ENCODE data around the gene KCNC4.

The KCNC4 gene

DNA sequence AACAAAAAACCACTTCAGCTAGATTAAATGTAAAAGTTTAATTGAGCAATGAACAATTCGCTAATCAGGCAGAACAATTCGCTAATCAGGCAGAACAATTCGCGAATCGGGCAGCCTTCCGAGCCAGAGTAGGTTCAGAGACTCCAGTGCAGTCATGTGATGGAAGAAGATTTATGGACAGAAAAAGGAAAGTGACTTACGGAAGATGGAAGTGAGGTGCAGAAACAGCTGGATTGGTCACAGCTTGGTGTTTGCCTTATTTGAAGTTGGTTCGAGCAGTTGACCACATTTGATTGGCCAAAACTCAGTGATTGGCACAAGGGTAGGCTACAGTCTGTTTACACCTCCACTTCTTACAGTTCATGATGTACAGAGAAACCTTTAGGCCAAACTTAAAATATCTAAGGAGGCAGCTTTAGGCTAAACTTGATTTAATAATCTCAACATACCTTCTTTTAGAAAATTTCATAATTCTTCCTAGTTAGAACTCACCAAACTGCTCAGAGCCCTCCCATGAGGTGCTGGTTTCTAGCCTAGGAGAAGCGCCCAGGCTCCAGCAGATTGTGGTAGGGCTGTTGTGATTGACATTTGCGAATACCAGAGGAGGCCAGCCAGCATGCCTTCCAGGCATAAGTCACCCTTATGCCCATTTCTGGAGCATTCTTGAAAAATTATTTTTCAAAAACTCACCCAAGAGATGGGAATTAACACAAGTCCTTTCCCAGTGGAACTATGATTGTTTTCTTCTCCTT lies 22.8 kb upstream of the KCNC4 start:
- no peak for TF ChIP-seq CTCF (IDR thresholded peaks at IDR 0.05; ENCODE audit: low read depth, low read length)
- DNase-seq (ENCODE audit: low read depth in 2 of 2), result peak; percentile 22 to 47
- no peak overlapping the region for H3K4me3 ChIP-seq (replicated peaks in 1 of 2; ENCODE audit: low read depth in 2 of 2, low read length in 2 of 2)

- no peak for TF ChIP-seq CTCF (IDR thresholded peaks at IDR 0.05; ENCODE audit: low read depth, low read length)
- DNase-seq (ENCODE audit: low read depth in 2 of 2), result peak in 1 of 2 donors; percentile 65
- H3K4me3 ChIP-seq (replicated peaks in 1 of 2; ENCODE audit: low read depth in 2 of 2, low read length in 2 of 2), result no peak overlapping the region
These were observed 22.0 kb upstream of the KCNC4 start for GRCh38 chr1:110188035-110188618.

- no peak for DNase-seq (ENCODE audit: low read depth in 2 of 2)
- no peak for TF ChIP-seq CTCF (IDR thresholded peaks at IDR 0.05; ENCODE audit: low read depth, low read length)
- no peak overlapping the region for H3K4me3 ChIP-seq (replicated peaks in 1 of 2; ENCODE audit: low read depth in 2 of 2, low read length in 2 of 2)
These were observed 20.9 kb upstream of the KCNC4 start for GRCh38 chr1:110189181-110189580.

DNA sequence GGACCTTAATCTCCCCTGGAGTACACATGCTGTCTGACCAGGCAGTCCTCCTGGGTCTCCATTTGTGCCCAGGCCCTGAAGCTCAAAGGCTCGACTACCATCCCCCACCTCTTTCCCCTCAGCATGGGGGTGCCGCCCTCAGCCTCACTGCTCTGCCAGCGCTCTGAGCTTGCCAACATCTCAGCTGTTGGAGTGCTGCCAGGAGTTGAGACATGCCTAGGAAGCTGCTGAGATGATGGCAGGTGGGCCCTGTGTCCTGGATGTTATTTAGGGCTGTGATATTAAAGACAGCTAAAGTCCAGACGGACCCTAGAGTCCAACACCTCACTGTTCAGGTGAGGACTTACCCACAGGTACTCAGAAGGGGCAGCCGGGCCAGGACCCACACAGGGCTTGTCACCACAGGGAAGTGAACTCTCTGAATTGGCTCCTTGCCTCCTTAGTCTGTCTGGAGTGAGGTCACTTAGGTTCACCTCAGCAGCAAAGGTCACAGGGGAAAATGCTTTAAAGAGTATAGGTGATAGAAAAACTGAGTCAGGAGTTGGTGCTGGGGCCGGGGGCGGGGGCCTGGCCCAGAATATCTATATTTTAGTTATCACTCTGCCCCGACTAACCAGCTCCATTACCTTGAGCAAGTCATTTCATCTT lies 19.7 kb upstream of the KCNC4 start:
- no peak overlapping the region for H3K4me3 ChIP-seq (replicated peaks in 1 of 2; ENCODE audit: low read depth in 2 of 2, low read length in 2 of 2)
- no peak for TF ChIP-seq CTCF (IDR thresholded peaks at IDR 0.05; ENCODE audit: low read depth, low read length)
- DNase-seq (ENCODE audit: low read depth in 2 of 2), result peak in 1 of 2 donors; percentile 26

- TF ChIP-seq CTCF (IDR thresholded peaks at IDR 0.05; ENCODE audit: low read depth, low read length), result no peak
- no peak for DNase-seq (ENCODE audit: low read depth in 2 of 2)
- no peak overlapping the region for H3K4me3 ChIP-seq (replicated peaks in 1 of 2; ENCODE audit: low read depth in 2 of 2, low read length in 2 of 2)
These were observed 17.6 kb upstream of the KCNC4 start for GRCh38 chr1:110192541-110192940.

DNA sequence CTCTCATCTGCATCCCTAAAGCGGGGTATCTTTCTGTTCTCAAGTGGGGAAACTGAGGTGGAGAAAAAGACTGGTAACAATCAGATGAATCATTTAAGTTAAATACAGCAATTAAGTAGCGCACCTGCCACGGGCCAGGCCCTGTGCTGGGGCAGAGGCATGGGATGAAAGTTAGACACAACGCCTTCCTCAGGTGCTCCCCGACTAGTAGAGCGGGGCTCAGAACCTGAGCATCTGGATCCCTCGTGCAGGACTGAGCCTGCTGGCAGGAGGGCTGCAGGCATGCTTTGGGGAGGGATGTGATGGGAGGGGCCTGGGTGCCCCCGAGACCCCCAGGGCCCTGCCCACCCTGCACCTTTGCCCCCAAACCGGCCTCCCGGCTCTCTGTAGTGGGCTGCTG lies 14.9 kb upstream of the KCNC4 start:
- no peak for DNase-seq (ENCODE audit: low read depth in 2 of 2)
- TF ChIP-seq CTCF (IDR thresholded peaks at IDR 0.05; ENCODE audit: low read depth, low read length), result no peak
- no peak overlapping the region for H3K4me3 ChIP-seq (replicated peaks in 1 of 2; ENCODE audit: low read depth in 2 of 2, low read length in 2 of 2)

Data from cardiac fibroblast (primary cell).